ENCODE data around the gene LRP1B.
"Not testable (repeated sequence)": the region's sequence is repeated elsewhere in the genome, so short reads cannot be mapped to it uniquely, and the experiment has no call there.

Gene LRP1B

DNA sequence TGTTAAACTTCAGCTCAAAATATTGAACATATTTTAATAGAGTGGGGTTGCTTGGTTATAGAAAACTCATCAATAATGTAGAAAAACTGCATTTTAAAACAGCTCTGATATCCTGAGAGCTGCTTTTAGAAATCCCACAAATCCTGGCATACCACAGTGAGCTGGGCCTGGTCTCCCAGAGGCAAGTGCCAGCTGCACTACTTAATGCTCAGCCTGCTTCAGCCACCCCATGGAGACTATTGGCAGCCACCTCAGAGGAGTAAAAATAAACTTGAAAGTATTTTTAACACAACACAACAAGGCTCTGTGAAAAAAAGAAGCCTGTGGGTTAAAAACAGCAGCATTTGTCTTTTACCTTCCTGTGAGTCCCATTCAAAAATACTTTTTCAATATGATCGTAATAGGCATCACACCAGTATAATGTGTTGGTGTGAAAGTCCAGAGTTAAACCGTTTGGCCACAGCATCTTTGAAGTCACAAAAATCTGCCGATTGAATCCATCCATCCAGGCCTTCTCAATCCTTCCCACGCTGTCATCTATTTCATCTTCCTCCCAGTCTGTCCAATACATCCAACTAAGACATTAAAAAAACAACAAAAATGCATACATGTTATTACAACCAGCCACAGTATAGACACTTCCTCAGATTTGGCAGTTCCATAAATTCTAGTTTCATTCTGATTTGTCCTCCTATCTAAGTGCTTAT lies 1115.3 kb downstream of the LRP1B start:
- DNase-seq (ENCODE audit: low read depth) = no peak

DNA sequence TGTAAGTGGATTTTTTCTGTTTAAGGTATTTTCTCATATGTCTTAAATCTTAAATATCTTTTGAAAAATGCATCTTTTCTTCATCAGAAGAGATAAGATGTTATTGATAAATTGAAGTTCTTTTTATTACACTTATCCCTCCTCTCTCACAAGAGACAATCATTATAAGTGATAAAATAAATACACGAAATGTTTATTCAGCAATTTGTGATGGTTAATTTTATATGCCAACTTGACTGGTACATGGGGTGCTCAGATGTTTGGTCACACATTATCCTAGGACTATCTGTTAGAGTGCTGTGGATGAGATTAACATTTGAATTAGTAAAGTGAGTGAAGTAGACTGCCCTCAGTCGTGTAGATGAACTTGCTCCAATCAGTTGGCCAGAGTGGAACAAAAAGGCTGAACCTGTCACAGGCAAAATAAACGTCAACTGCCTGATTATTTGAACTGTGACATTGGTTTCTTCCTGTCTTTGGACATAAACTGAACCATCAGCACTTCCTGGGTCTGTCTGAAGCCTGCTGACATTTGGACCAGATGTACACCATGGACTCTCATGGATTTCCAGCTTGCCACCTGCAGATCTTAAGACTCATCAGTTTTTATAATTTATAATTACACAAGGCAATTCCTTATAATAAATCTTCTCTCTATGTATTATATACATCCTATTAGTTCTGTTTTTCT lies 1126.7 kb downstream of the LRP1B start:
- no peak for DNase-seq (ENCODE audit: low read depth)

DNA sequence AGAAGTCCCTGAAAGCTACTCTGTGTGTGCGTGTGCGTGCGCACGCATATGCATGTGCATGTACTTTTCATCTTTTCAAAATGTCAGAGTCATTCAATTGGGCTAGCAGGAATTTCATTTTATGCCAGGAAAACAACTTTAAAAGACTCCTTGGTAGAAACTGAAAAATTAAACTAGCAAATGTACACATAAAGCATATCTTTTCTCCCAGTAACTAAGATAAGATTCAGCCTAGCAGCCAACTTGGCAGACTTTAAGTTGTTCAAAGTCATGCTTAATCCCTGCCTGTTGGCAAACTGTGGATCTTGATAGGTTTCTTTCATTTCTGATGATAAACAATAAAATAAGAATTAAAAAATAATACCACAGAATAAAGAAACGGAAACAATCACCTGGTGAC lies 1129.1 kb downstream of the LRP1B start:
- no peak for DNase-seq (ENCODE audit: low read depth)

DNA sequence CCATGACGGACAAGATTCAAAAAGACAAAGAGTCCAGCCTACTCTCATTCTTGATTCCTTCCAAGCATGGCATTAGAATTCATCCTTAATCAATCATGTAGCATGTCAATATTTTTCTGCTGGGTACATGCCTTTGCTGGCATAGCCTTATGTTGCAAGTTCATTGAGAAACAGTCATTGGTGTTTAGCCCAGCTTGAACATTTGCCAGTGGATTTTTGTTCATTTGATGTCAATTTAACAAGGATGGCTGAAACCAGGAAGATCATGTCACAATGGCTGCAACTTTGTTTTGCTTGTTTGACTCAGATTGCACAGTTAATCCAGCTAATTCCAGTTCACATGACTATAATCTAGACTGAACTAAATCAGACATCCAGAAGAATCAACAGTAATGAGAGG lies 1132.2 kb downstream of the LRP1B start:
- no peak for DNase-seq (ENCODE audit: low read depth)

DNA sequence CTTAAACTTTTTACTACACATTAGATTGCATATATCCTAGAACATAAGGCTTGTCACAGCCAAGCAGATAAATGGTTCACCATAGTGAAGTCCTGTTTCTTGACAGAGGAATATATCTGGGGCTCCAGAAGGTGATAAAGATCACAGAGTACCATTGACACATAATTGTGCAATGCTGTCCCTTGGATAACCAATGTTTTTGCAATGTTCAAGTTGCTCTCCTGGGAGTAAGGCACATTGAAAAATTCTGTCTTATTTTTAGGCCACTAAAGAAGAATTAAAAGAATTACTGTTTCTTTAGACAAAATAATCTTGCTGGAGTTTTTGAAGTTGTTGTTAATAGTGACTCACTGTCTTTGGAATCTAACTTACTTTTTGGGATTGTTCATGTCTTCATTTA lies 1132.8 kb downstream of the LRP1B start:
- no peak for DNase-seq (ENCODE audit: low read depth)

DNA sequence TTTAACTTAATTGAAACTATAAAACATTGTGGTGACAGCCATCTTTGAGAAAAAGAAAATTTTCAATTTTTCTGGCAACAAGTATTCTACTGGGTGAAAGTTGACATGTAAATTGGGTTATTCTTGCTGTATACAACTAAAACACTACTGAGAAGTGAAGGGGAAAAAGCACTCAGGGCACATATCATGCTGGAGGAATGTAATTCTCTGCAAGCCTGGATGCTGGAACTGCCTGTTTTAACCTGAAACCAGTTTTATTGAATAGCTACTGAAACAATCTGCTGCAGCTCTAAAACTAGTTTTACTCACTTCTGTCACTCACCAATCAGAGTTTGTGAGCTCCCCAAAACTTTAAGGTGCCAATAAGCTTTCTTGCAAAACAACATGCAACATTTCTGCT lies 1136.0 kb downstream of the LRP1B start:
- no peak for DNase-seq (ENCODE audit: low read depth)

DNA sequence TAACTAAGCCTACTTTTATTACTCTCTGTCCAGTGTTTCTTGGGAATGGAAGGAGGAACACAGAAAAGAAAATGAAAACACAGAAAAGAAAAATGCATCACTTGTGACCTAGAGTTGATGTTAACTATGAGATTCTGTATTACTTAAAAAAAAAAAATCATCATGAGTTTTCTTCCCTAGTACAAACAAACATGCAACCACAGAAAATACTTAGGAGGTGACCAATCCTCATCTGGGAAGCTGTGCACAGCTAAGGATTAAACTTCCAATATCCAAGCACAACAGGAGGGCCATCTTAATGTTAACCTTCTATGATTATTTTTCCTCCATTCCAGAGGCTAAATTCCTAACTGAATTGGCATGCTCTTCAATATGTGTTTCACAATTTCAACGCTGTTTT lies 1140.4 kb downstream of the LRP1B start:
- no peak for DNase-seq (ENCODE audit: low read depth)

DNA sequence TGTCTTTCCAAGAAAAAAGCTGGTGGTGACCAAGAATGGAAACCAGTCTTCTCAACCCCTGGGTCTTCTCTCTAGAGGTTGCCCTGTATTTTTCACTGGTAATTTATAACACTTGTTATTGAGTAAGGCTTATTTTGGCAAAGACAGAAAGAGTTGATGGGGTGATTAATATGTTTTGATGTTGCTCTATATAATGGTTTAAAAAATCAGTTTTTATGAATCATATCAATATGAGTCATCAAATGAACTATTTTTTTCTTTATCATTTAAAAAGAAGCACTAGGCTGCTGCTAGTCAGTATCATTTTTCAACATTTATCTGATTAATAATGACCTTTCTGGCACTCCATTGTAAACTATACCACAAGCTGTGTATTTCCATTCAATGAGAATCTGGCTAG lies 1142.2 kb downstream of the LRP1B start:
- no peak for DNase-seq (ENCODE audit: low read depth)

DNA sequence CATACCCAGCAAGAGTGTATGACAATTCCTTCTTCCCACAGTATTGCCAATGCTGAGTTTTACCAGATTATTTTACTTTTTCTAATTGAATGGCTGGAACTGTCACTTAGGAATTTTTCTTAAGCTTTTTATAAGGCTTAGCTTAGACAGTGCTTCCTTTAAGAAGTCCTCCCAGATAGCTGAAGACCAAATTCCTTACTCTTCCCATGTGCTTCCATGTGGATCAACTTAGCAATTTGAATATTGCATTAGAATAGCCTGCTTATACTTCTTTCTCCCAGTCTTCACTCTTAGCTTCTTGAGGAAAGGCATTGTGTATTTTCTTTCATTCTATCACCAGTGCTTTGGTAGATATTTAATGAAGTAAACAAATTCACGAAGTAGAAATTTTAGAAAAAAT lies 1144.4 kb downstream of the LRP1B start:
- no peak for DNase-seq (ENCODE audit: low read depth)

DNA sequence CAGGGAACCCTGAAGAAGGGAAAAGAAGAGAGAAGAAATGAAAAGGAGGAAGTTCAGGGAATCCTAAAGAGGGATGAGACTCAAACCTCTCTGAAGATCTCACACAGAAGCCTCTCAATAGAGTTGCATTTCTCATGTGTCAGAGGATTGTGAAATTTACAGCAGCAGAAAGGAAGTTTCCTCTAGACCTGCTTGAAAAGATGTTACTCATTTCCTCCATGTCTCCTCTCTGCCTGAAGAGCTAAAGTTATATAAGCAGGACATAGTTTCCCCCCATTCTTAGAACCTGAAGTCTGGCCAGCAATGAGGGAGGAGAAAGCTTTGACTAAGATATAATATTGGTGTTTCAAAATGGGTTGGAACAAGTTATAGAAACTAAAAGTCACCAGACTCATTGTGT lies 1155.6 kb downstream of the LRP1B start:
- DNase-seq (ENCODE audit: low read depth) = no peak

DNA sequence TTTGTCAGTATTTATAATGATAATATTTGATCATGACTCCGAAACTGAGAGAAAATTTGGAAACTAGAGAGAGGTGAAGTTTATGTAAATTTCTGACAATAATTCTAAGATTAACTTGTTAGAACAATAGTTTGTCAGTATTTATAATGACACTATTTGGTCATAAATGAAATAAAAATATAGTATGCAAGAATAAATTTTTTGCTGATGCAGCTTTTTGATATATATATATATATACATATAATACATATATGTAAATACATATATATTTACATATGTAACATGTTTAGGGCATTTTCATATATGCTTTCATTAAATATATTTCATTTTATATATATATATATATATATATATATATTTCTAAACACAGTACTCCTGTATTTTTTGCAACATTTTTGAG lies 1158.1 kb downstream of the LRP1B start:
- DNase-seq (ENCODE audit: low read depth) = no peak

DNA sequence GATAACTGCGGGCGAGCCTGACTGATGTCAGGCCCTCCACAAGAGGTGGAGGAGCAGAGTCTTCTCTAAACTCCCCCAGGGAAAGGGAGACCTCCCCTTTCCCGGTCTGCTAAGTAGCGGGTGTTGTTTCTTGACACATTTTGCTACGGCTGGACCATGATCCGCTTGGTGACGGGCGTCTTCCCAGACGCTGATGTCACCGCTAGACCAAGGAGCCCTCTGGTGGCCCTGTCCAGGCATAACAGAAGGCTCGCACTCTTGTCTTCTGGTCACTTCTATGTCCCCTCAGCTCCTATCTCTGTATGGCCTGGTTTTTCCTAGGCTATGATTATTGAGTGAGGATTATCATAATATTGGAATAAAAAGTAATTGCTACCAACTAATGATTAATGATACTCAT lies 1166.5 kb downstream of the LRP1B start:
- not testable (repeated sequence) for DNase-seq (ENCODE audit: low read depth)

DNA sequence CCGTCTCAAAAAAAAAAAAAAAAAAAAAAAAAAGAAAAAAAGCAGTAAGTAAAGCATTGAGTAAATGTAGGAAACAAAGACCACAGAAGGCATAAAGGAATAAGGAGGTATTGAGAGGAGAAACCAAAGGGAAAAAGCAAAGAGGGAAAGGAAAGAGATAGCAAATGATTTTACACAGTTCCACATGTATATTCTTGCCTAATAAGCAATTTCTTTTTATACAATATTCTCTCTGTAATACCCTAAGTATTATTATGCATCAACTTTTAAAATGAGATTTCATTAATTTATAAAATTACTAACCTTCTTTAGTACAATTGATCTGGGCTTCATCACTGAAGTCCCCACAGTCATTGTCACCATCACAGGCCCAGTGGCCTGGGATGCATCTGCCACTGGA lies 1180.9 kb downstream of the LRP1B start:
- no peak for DNase-seq (ENCODE audit: low read depth)

DNA sequence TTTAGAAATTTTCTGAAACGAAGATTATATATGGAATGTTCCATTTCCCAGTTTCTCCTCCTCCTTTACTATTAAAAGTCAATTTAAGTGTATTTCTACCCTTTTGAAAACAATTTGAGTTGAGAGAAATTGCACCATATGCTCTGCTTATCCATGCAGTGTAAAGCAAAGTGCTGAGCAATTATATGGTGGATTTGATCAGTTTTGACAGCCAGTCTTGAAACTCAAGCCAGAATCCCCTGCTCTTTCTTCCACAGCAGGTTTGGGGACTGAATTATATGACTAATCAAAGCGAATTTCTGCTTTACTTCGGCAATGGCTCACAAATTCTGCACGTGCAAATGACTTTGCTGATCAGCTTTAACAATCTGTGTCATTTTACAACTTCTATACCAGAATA lies 1183.6 kb downstream of the LRP1B start:
- no peak for DNase-seq (ENCODE audit: low read depth)

DNA sequence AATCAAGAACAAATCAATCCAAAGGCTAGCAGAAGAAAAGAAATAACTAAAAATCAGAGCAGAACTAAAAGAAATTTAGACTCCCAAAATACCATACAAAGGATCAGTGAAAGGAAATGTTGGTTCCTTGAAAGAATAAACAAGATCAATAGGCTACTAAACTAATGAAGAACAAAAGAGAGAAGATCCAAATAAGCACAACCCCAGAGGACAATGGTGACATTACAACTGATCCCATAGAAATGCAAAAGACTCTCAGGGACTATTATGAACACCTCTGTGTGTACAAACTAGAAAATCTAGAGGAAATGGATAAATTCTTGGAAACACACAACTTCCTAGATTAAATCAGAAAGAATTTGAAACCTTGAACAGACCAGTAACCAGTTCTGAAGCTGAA lies 1186.9 kb downstream of the LRP1B start:
- DNase-seq (ENCODE audit: low read depth) = no peak

DNA sequence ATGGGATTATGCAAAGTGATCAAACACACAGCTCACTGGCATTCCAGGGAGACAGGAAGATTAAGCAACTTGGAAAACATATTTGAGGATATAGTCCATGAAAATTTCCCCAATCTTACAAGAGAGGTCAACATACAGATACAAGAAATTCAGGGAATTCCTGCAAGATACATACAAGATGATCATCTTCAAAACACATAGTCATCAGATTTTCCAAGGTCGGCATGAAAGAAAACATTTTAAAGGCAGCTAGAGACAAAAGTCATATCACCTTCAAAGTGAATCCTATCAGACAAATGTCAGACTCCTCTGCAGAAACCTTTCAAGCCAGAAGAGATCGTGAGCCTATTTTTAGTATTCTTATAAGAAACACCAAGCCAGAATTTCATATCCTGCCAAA lies 1188.5 kb downstream of the LRP1B start:
- DNase-seq (ENCODE audit: low read depth) = no peak

DNA sequence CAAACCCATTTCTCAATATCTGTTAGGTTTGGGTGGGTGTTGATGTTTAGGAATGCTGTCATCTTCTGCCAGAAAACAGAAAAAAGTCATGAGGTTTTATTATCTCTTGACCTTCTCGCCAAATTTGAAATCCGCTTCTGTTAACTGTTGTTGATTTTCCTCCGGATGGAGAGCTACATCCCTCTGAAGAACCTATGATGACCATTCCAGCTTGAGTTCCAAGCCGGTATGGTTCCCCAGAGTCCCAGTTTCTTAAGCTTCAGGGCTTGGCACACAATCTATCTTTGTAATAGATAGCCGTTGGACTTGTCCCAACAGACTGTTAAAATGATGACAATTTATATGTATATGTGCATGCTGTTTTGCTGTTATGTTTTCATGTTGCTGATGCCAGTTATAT lies 1201.0 kb downstream of the LRP1B start:
- no peak for DNase-seq (ENCODE audit: low read depth)

DNA sequence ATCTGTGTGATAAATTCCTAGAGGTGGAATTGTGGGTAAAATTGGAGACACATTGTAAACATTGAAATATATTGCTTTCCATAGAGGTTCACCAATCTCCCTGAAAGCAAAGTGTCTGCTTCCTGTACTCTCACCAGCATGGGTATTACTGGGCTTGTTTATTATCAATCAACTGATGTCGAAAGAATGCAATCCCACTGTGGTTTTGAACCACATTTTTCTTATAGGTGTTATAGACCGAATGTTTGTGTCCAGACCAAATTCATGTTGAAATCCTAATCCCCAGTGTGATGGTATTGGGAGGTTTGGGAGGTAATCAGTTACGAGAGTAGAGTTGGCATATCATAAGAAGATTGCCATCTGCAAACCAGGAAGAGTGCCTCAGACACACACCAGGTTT lies 1212.4 kb downstream of the LRP1B start:
- DNase-seq (ENCODE audit: low read depth) = no peak

DNA sequence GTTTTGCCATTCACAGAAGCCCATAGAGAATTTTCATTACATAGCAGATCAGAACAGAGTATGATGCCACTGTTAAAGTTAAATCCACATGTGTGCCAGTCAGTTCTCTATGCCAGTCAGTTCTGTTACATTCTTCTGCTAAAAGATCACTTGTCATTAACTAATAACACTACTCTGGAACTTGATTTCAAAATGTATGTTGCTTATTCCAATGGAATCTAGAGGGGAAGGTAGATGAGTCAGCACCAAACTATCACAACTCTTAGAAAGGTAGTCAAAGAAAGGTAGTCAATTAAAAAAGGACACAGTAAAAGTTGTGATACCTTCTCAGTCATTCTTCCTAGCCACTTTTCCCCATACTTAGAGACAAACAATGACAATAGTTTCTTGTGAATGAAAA lies 1214.4 kb downstream of the LRP1B start:
- DNase-seq (ENCODE audit: low read depth) = no peak

DNA sequence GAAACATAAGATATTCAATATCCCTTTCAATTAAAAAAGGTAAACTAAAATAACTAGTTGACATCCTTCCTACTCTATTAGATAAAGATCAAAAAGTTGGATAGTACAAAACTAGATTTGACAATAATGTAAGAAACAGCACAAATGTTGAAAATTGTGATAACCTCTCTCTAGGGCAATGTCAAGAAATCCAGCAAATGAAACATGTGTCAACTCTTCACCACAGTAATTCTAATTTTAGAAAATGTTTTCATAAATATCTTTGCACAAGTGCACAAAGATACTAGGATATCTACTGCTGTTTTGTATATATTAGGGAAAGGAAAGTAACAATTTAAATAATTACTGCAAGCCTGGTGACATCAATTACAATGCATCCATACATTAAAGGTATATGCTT lies 1220.1 kb downstream of the LRP1B start:
- DNase-seq (ENCODE audit: low read depth) = no peak

DNA sequence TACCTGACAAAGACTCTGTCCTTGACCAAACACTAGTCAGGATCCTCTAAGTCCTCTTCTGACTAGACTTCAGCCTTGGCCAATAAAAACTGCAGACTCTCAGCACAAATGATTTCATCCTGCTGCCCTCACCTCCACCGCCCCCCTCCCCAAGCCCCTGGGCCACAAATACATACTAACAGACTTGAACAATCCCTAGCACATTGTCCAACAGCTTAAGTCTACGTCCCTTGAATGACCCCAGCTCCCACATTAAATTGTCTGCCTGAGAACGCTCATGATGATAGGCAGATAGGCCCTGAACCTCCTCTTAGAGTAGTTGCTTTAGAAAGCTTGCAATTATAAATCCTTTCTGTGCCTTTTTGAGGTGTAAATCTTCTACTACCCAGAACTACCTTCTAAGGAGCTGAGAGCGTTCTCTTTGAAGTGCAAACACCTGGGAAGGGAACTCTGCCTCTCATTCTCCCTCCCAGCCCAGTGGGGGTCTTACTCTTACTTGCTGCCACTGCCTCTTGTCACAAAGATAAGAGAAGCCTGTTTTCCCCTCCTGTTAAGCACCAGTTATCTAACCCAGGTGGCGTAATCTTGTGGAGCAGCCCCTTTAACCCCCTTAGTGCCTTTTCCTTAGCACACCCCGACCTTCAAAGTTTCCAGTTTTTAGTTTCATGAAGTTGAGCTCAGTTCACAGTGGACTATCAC lies 1225.6 kb downstream of the LRP1B start:
- DNase-seq (ENCODE audit: low read depth) = no peak

DNA sequence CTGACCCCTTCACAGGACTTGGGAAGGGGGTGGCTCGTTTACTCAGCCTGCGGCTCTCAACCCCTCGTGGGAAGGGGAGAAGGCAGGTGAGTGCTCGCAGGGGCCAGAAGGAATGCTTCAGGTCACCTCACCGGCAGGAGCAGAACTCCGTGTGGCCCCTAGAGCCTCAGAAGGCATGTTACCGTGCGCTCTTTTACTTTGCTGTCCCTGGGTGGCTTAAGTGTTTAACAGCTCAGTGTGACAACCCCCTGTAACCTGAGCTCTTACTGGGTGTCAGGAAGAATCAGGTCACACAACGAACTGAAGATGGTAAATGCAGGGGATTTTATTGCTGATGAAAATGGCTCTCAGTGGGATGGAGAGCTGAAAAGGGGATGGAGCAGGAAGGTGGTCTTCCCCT lies 1235.4 kb downstream of the LRP1B start:
- DNase-seq (ENCODE audit: low read depth) = no peak

DNA sequence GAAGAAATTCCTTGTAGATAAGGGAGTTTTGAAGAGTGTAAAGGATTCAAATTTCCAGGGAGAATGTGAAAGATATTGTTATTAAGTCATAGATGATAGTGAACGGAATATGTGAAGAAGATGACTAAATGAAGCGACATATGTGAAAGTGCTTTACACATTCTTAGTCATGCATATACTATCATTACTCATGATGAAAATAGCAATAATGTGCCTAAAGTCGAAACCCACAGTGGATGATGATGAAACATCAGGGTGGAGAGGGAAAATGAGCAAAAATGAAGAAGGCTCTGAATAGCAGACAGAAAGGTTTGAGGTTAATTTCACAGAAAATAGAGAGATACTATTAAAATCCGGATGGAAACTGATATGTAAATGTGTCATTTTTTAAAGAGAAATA lies 1237.1 kb downstream of the LRP1B start:
- no peak for DNase-seq (ENCODE audit: low read depth)
